Suppressor macrophage treated with lipopolysaccharide for 4 hours (primary cell): ENCODE results near the gene DCTN1.

Source experiments
- DNase-seq: peaks from one replicate; pipeline ENCODE4 v3.0.0-alpha.2; 2020

Gene DCTN1

GRCh38 chr2:74316627-74317295 lies 63.4 kb downstream of the DCTN1 start:
- DNase-seq: no peak

- no peak for DNase-seq
Measured at GRCh38 chr2:74314107-74314506, 66.0 kb downstream of the DCTN1 start.

DNA sequence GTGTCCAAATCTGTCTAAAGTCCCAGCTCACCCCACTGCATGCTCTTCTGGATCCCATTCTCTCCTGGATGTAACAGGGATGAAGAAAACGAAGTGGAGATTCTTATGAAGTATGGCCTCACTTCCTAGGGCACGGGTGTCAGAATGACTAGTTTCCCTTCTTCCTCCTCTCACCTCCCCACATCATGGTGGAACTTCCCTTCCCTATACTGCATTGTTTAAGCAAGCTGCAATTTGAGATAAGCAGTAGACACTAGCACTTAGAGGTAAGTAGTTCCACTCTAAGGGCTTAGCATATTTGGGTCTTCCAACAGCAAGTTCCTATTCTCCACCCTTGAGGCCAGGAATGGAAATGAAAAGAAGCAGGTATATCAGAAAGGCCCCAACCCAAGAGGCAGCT lies 66.6 kb downstream of the DCTN1 start:
- DNase-seq: no peak

DNA sequence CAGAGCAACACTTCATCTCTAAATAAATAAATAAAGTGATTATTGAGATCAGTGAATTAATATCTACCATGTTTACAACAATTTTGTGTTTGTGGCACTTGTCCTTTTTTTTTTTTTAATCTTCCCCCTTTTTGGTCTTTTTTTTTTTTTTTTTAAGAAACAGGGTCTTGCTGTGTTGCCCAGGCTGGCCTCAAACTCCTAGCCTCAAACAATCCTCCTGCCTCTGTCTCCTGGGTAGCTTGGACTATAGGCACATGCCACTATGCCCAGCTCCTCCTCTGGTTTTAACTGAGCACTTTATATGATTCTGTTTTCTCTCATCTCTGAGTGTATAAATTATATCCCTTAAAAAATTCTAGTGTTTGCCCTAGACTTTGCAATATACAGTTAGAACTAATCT lies 67.2 kb downstream of the DCTN1 start:
- no peak for DNase-seq
